Activated CD8-positive, alpha-beta memory T cell treated with anti-CD3 and anti-CD28 coated beads for 4 hours (primary cell): ENCODE results near the gene SCLY.

ENCODE experiments used
- DNase-seq, 2 donors: peaks; one replicate each; pipeline ENCODE4 v3.0.0-alpha.2; 2020; ENCODE audit warnings: low read depth in 2 of 2

SCLY gene

GRCh38 chr2:238126338-238126737, 65.5 kb downstream of the SCLY start:
- no peak for DNase-seq

- DNase-seq = no peak
These were observed 66.0 kb downstream of the SCLY start for GRCh38 chr2:238126775-238127164.

GRCh38 chr2:238127165-238128060, 66.6 kb downstream of the SCLY start:
- DNase-seq = no peak

- no peak for DNase-seq
These were observed 67.2 kb downstream of the SCLY start for GRCh38 chr2:238128061-238128440.

- no peak for DNase-seq
These were observed 67.8 kb downstream of the SCLY start for GRCh38 chr2:238128534-238129001.

- no peak for DNase-seq
These were observed 68.6 kb downstream of the SCLY start for GRCh38 chr2:238129166-238130010.

GRCh38 chr2:238130111-238130695, 69.4 kb downstream of the SCLY start:
- DNase-seq = no peak

GRCh38 chr2:238130696-238131628, 70.2 kb downstream of the SCLY start:
- no peak for DNase-seq

- DNase-seq = no peak
These were observed 71.1 kb downstream of the SCLY start for GRCh38 chr2:238131761-238132462.

GRCh38 chr2:238132463-238133450, 72.0 kb downstream of the SCLY start:
- DNase-seq = no peak

GRCh38 chr2:238133499-238134392, 72.9 kb downstream of the SCLY start:
- DNase-seq = no peak

- no peak for DNase-seq
These were observed 73.6 kb downstream of the SCLY start for GRCh38 chr2:238134393-238134785.

GRCh38 chr2:238135601-238136150, 74.9 kb downstream of the SCLY start:
- no peak for DNase-seq

GRCh38 chr2:238136820-238137537, 76.2 kb downstream of the SCLY start:
- no peak for DNase-seq

GRCh38 chr2:238137885-238138284, 77.1 kb downstream of the SCLY start:
- no peak for DNase-seq

- no peak for DNase-seq
These were observed 77.8 kb downstream of the SCLY start, which contains the start of gene KLHL30 for GRCh38 chr2:238138331-238139195. Gene KLHL30, plus strand, starts transcription at chr2:238138668. Its CDS starts 2,087 bp downstream, at chr2:238140755.
